Umbilical cord (tissue), 2 donors: ENCODE measurements around the gene PHLDB2. TPM values are rescaled to one million over a fixed set of nuclear protein-coding genes. Genes with fewer than 3 reads are reported as not detected.

Experiments
- DNase-seq: peaks from one replicate; pipeline ENCODE4 v3.0.0-alpha.2; 2015; ENCODE audit warnings: low spot score
- total RNA-seq: library from RNA; depleted of rRNA; stranded (reverse); fragments of >200 nt; gene quantifications from one replicate; pipeline ENCODE4 v1.2.3, GENCODE V29; 2014; ENCODE audit warnings: low replicate concordance; ENCODE audit not compliant: insufficient read depth

PHLDB2 gene
- total RNA-seq, 1 donor from 2014 or later: 214 TPM

GRCh38 chr3:112018712-112019111 is 159.6 kb downstream of the PHLDB2 start:
- no peak for DNase-seq

DNA sequence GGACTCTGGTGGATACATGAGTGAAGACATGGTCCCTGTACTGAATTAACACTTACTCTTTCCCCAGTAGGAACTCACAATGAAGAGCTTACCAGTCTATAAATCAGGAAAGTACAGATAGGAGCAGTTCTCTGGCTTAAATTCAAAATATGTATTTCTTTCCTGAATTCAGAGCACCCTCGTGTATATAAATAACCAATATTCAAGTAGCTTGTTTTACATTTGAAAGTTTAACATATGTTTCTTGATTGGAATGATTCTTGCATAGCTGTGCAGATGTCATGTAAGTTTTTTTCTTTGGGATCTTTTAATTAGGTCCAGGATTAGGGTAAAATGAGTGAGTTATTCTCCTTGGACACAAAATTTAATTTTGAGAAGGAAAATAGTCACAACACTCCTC is 160.7 kb downstream of the PHLDB2 start:
- no peak for DNase-seq

DNA sequence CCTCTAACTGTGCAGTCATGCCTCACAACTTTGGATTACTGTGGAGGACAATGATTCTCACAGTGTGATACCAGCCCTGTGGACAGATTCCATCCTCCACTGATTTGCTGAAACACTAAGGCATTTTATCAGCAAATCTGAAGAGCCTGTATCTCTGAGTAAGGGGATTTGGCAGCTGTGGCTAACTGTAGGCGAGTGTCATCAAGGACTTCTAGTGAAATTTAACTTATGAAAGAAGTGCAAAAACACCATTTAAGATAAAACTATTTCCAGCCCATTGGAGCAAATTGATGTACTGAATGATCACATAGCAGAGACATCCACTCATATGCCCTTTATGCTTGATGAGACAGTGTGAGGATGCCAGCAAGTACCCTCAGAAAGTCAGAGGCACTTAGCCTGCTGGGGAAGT is 161.6 kb downstream of the PHLDB2 start:
- DNase-seq: no peak

Other genes with a start within 250 kb of the PHLDB2 start
- 3.6 TPM for gene PLCXD2, start 184.6 kb upstream of the PHLDB2 start, total RNA-seq
- gene ABHD10, start 119.8 kb downstream of the PHLDB2 start, total RNA-seq: 17.6 TPM
- not detected for gene TAGLN3, start 139.7 kb downstream of the PHLDB2 start, total RNA-seq
- gene TMPRSS7, start 175.5 kb downstream of the PHLDB2 start, total RNA-seq: not detected
- gene C3orf52, start 227.1 kb downstream of the PHLDB2 start, total RNA-seq: 16.1 TPM